Activated CD4-positive, alpha-beta T cell treated with anti-CD3 and anti-CD28 coated beads, Interleukin-2, amount 10 ng/mL, durations not matched to agents 24 days and 14 days (primary cell): ENCODE data around the gene RBM38. TPM values are rescaled to one million over a fixed set of nuclear protein-coding genes. Genes with fewer than 3 reads are reported as not detected.
A peak's percentile ranks its signal among the peaks of the same experiment; 100 is the strongest.

Experiments
- DNase-seq: peaks from one replicate; pipeline ENCODE4 v3.0.0; 2022
- H3K27ac Mint-ChIP-seq: one replicate; pipeline ENCODE4 v1.8.0; 2022; ENCODE audit warnings: mild to moderate bottlenecking, mixed read lengths
- H3K27me3 Mint-ChIP-seq: one replicate; pipeline ENCODE4 v1.8.0; 2022; ENCODE audit warnings: mixed read lengths
- H3K36me3 Mint-ChIP-seq: one replicate; pipeline ENCODE4 v1.8.0; 2022; ENCODE audit warnings: low read depth, mild to moderate bottlenecking, mixed read lengths
- H3K4me1 Mint-ChIP-seq: one replicate; pipeline ENCODE4 v1.8.0; 2021; ENCODE audit warnings: mixed read lengths
- H3K4me3 Mint-ChIP-seq: one replicate; pipeline ENCODE4 v1.8.0; 2022; ENCODE audit warnings: mild to moderate bottlenecking, moderate library complexity, mixed read lengths
- H3K9me3 Mint-ChIP-seq: one replicate; pipeline ENCODE4 v1.8.0; 2021; ENCODE audit warnings: mixed read lengths
- intact Hi-C: fragments of 100-400 bp; cut with micrococcal nuclease; formaldehyde crosslinking; loops from one replicate; pipeline ENCODE4 v1.15.1; 2023
- total RNA-seq: library from RNA; stranded (reverse); gene quantifications from 2 replicates; pipeline ENCODE4 v1.2.3, GENCODE V29; 2022

RBM38 gene
- total RNA-seq, 1 donor from 2014 or later = 100 TPM

DNA sequence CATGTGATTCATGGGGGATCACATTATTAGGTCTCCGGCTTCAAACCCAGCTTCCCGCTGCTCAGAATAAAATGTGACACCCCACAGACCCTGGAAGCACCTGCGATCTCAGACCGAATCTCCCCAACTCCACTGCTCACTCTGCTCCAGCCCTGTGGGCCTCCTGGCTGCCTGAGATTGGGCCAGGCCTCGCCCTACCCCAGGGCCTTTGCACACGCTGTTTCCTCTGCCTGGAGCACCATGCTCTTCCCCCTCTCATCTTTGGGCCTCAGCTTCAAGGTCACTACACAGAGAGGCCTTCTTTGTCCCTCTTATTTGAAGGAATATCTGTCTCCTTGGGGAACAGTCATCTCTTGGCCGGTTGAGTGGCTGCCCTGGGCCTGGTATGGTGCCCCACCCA lies 48.8 kb downstream of the RBM38 start:
- Mint-ChIP-seq H3K27ac (peak overlapping the region; percentile 39), H3K4me1 (peaks cover 5% of the 10 kb centered on the region)
- intact Hi-C loops = loop anchor here (10.0 kb wide), 1 partner anchor 55 kb away; no protein-coding TSS in a partner anchor

GRCh38 chr20:57440678-57441509 lies 49.7 kb downstream of the RBM38 start:
- H3K27ac Mint-ChIP-seq = no peak overlapping the region
- intact Hi-C loops = no loop called here
- no peaks in the 10 kb centered on the region for H3K4me1 Mint-ChIP-seq
- peaks cover 3% of the 10 kb centered on the region for H3K9me3 Mint-ChIP-seq
- H3K36me3 Mint-ChIP-seq = no peaks in the 10 kb centered on the region
- H3K27me3 Mint-ChIP-seq = peaks cover 2% of the 10 kb centered on the region
- DNase-seq = no peak
- H3K4me3 Mint-ChIP-seq = no peak overlapping the region

More for the DNA sequence above, 48.8 kb downstream of the RBM38 start:
- no peaks in the 10 kb centered on the region for H3K9me3 Mint-ChIP-seq
- H3K36me3 Mint-ChIP-seq = no peaks in the 10 kb centered on the region
- H3K4me3 Mint-ChIP-seq = no peak overlapping the region
- no peaks in the 10 kb centered on the region for H3K27me3 Mint-ChIP-seq
- DNase-seq = no peak

DNA sequence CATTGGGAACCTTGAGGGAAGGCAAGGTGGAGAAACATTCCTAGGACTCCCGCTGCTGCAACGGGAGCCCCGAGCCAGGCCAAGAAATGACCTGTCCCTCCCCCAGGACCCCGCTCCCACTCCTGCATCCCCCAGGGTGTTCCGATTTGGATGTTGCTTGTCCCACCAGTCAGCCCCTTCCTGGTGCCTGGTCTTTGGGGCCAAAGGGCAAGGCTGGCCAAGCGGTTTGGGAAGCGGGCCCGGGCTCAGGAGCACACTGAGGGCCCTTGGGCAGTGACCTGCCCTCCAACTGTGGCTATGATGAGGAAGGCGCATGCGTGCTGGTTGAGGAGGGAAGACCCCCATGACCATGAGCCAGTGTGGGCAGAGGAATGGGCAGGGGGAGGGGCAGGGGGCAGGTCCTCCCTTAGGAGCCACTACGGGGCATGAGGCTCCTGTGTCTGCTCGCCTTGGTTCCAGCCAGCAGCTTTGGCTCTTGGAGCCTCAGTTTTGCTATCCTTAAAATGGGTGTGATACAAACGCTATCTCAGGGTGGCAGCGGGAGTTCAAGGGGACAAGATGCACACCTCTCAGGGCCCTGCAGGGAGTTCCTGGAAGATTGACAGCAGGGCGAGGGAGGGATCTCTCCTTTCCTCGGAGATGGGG lies 50.4 kb downstream of the RBM38 start:
- intact Hi-C loops = no loop called here
- no peak overlapping the region for H3K27ac Mint-ChIP-seq
- no peak overlapping the region for H3K4me3 Mint-ChIP-seq
- DNase-seq = no peak
- peaks cover 7% of the 10 kb centered on the region for H3K27me3 Mint-ChIP-seq
- no peaks in the 10 kb centered on the region for H3K4me1 Mint-ChIP-seq
- peaks cover 3% of the 10 kb centered on the region for H3K9me3 Mint-ChIP-seq
- no peaks in the 10 kb centered on the region for H3K36me3 Mint-ChIP-seq

DNA sequence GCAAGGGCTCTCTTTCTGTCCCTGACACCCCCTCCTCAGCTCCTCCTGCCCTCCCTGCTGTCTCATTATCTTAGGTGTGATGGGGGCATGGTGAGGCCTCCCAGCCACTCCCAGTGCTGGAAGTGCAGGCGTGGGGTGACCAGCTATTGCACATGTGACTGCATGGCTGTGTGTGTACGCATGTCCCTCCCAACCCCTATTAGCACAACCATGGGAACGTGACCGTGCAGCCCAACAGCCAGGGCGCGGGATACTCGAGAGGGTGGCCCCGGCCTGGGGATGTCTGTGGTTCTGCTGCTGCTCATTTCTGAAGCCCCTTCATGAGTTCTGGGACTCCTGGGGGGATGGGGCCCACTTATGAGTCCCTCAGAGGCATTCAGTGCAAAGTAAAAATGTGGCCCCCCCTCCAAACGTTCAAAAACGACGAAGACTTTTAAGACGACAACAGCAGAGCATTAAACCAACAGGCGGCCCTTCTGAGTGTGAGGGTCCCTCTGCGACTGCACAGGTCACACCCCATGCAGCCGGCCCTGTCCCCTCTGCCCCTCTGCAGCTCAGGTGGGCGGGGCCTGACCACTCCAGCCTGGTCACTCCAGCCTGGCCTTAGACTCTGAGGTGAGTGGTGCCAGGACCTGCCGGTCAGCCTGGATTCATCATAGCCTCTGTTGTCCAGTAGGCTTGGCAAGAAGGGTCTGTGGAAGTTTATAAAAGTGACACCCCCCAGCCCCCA lies 51.1 kb downstream of the RBM38 start:
- intact Hi-C loops = no loop called here
- Mint-ChIP-seq H3K27ac (no peak overlapping the region), H3K4me3 (no peak overlapping the region), H3K36me3 (no peaks in the 10 kb centered on the region), H3K9me3 (peaks cover 3% of the 10 kb centered on the region), H3K4me1 (no peaks in the 10 kb centered on the region), H3K27me3 (peaks cover 8% of the 10 kb centered on the region)
- DNase-seq = no peak

- H3K9me3 Mint-ChIP-seq = peaks cover 3% of the 10 kb centered on the region
Measured at GRCh38 chr20:57442888-57443239, 51.7 kb downstream of the RBM38 start.

DNA sequence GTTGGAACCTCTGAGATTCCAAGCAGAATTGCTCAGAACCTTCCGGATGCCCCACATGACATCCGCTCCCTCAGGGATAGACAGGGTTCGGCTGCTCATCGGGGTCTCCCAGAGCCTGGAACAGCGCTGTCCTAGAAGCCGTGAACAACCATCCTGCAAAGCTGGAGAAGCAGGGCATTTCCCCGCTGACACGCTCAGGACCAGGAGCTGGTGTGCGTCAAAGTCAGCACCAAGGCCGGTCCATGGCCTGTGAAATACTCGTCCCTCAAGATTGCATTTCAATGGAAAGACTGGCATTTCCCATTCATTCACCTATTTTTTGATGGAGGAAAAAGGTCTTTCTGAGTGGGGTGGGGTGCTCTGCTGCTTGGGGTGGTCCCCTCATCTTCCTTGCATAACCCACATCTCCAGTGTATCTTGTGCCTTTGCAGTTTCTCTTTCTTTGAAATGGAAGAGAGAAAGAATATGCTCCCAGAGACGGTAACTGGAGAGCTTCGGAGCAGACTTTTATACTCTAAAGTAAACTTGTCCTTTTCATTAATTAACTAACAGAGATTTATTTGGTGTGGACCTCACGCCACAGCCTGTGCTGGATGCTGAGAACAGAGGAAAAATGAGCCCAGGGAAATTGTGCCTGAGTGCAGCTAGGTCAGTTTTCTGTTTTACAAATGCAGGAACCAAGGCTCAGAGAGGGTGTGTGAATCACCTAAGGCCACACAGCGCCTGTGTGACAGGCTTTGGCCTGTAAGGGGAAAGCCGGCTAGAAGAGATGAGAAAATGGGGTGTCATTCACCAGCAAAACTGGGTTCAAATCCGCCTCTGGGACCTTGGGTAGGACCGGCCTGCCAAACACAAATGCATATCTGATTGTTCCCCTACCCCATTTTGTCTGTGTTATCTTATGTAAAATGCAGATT lies 52.4 kb downstream of the RBM38 start:
- H3K36me3 Mint-ChIP-seq = no peaks in the 10 kb centered on the region
- peaks cover 3% of the 10 kb centered on the region for H3K9me3 Mint-ChIP-seq
- peaks cover 15% of the 10 kb centered on the region for H3K27me3 Mint-ChIP-seq
- no peak overlapping the region for H3K4me3 Mint-ChIP-seq
- intact Hi-C loops = no loop called here
- no peaks in the 10 kb centered on the region for H3K4me1 Mint-ChIP-seq
- H3K27ac Mint-ChIP-seq = no peak overlapping the region
- DNase-seq = no peak

More at GRCh38 chr20:57442888-57443239, 51.7 kb downstream of the RBM38 start:
- Mint-ChIP-seq H3K4me1 (no peaks in the 10 kb centered on the region), H3K4me3 (no peak overlapping the region), H3K36me3 (no peaks in the 10 kb centered on the region), H3K27me3 (peaks cover 11% of the 10 kb centered on the region), H3K27ac (no peak overlapping the region)
- intact Hi-C loops = no loop called here
- no peak for DNase-seq

- H3K36me3 Mint-ChIP-seq = no peaks in the 10 kb centered on the region
- peaks cover 17% of the 10 kb centered on the region for H3K27me3 Mint-ChIP-seq
- H3K4me1 Mint-ChIP-seq = no peaks in the 10 kb centered on the region
- intact Hi-C loops = no loop called here
- no peak for DNase-seq
- peaks cover 3% of the 10 kb centered on the region for H3K9me3 Mint-ChIP-seq
- no peak overlapping the region for H3K4me3 Mint-ChIP-seq
- H3K27ac Mint-ChIP-seq = no peak overlapping the region
Measured at GRCh38 chr20:57444394-57445048, 53.3 kb downstream of the RBM38 start.

GRCh38 chr20:57445298-57445697 lies 54.1 kb downstream of the RBM38 start:
- Mint-ChIP-seq H3K36me3 (no peaks in the 10 kb centered on the region), H3K4me1 (peaks cover 1% of the 10 kb centered on the region), H3K27me3 (peaks cover 19% of the 10 kb centered on the region), H3K9me3 (peaks cover 3% of the 10 kb centered on the region), H3K27ac (no peak overlapping the region), H3K4me3 (no peak overlapping the region)
- no peak for DNase-seq
- intact Hi-C loops = no loop called here

DNA sequence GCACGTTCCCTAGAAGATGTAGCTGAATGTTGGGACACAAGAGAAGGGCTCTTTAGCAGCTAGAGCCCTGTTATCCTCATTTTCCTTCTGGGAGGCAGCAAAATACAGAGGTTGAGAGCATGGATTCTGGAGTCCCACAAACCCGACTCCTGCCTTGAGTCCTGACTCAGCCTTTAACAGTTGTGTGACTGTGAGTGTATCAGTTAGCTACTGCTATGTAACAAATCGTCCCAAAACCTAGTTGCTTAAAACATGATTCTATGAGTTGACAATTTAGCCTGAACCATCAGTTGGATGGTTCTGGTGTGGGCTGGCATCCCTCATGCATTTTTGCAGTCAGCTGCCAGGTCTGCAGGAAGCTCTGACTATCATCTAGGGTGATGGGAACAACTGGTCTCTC lies 54.6 kb downstream of the RBM38 start:
- Mint-ChIP-seq H3K36me3 (no peaks in the 10 kb centered on the region), H3K27ac (no peak overlapping the region), H3K27me3 (peaks cover 19% of the 10 kb centered on the region), H3K9me3 (peaks cover 3% of the 10 kb centered on the region), H3K4me1 (peaks cover 6% of the 10 kb centered on the region), H3K4me3 (no peak overlapping the region)
- no peak for DNase-seq
- intact Hi-C loops = no loop called here

DNA sequence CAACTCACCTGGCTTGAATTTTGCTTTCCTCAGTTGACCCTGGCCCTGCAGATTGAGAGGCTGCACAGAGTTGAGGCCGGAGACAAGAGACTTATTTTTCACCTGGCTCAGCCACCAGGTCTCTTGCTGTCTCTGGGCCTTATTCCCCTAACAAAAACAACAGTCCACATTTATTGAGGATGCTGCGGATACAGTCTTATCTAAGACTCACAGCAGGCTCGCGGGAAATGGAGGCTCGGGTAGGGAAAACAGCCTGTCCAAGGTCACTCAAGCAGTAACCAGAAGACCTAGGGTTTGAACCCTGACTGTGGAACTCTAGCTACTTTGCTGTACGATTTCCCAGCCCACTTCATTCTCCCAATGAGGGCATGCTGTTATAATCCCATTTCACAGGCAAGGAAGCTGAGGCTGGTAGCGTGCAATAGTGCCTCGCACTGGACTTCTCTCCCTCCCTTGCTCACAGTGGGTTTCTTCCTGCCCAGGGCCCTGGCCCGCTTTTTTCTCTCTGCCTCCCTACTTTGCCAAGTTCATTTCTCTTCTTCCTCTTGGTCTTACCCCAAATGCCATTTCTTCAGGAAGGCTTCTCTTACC lies 57.7 kb downstream of the RBM38 start:
- H3K27ac Mint-ChIP-seq = no peak overlapping the region
- H3K36me3 Mint-ChIP-seq = no peaks in the 10 kb centered on the region
- peaks cover 12% of the 10 kb centered on the region for H3K4me1 Mint-ChIP-seq
- intact Hi-C loops = no loop called here
- H3K27me3 Mint-ChIP-seq = peaks cover 20% of the 10 kb centered on the region
- no peak for DNase-seq
- H3K9me3 Mint-ChIP-seq = peaks cover 3% of the 10 kb centered on the region
- H3K4me3 Mint-ChIP-seq = no peak overlapping the region

GRCh38 chr20:57449398-57450354 lies 58.5 kb downstream of the RBM38 start:
- intact Hi-C loops = no loop called here
- Mint-ChIP-seq H3K36me3 (no peaks in the 10 kb centered on the region), H3K27me3 (peaks cover 22% of the 10 kb centered on the region), H3K9me3 (peaks cover 3% of the 10 kb centered on the region), H3K4me3 (no peak overlapping the region), H3K27ac (no peak overlapping the region), H3K4me1 (peaks cover 12% of the 10 kb centered on the region)
- no peak for DNase-seq

GRCh38 chr20:57450419-57450818 lies 59.2 kb downstream of the RBM38 start:
- Mint-ChIP-seq H3K9me3 (peaks cover 3% of the 10 kb centered on the region), H3K27me3 (peaks cover 21% of the 10 kb centered on the region), H3K4me1 (peaks cover 12% of the 10 kb centered on the region), H3K27ac (no peak overlapping the region), H3K36me3 (no peaks in the 10 kb centered on the region), H3K4me3 (no peak overlapping the region)
- intact Hi-C loops = no loop called here
- no peak for DNase-seq
